ENCODE results near the gene COL23A1. TPM values are rescaled to one million over a fixed set of nuclear protein-coding genes. Genes with fewer than 3 reads are reported as not detected.

COL23A1 gene
- total RNA-seq, 1 donor from 2014 or later, result 10.7 TPM

DNA sequence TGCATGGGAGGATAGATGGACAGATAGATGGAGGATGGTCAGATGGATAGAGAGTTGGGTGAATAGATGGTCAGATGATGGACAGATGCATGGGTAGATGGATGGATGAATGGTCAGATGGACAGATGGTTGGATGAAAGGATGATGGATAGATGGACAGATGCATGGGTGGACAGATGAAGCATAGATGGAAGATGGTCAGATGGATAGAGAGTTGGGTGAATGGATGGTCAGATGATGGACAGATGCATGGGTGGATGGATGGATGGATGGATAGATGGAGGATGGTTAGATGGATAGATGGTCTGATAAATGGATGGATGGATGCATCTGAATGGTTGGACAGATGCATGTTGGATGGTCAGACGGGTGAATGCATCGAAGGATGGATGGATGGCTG is 70.4 kb downstream of the COL23A1 start:
- ATAC-seq, result no peak
- intact Hi-C loops (cut with DNase I), result no loop called here
- no peak for DNase-seq (ENCODE audit: low spot score)

DNA sequence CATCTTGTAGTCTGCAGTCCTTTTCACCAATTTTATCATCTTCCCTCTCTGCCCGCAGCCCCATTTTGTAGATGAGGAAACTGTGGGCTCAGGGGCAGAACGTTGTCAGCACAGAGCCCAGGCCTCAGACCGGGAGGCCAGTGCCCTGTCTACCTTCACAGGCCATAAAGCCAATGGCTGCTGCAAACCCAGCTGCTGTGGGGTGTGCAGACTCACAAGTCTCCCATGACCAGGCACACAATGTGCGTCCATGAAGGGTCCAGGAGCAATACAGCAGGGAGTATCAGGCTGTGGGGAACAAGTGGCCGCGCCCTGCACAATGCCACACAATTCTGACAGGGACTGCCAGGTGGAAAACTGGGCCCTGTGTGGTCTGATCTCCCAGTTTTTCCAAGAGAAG is 71.0 kb downstream of the COL23A1 start:
- intact Hi-C loops (cut with DNase I), result no loop called here
- DNase-seq (ENCODE audit: low spot score) (no peak), ATAC-seq (no peak)

GRCh38 chr5:178516504-178517235 is 73.5 kb downstream of the COL23A1 start:
- no peak for ATAC-seq
- no peak for DNase-seq (ENCODE audit: low spot score)
- intact Hi-C loops (cut with DNase I), result no loop called here

GRCh38 chr5:178515776-178516503 is 74.3 kb downstream of the COL23A1 start:
- intact Hi-C loops (cut with DNase I), result no loop called here
- ATAC-seq (no peak), DNase-seq (ENCODE audit: low spot score) (no peak)

DNA sequence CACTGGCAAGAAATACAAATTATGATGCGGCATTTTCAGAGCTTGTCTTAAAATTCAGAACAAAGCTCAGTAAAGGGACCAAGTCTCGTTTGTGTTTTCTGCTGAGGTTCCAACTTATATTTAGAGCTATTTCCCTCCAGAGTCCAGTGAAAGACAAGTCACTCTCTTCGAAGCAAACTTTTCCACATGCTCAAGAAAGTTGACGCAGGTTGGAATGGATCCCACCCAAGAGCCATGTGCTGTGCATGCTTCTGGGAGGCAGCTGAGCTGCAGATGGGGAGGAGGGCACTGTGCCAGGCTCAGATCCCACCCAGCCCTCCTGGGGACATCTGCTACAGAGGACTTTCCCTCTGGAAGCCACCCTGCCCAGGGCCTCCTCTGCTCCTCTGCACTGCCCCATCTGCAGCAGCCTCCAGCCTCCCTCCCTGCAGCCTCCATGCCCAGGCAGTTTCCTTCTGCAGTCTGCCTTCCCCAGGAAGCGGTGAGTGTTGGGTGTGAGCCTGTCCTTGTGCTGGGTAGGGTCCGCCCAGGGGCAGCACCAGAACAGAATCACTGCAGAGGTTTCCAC is 75.3 kb downstream of the COL23A1 start:
- ATAC-seq, result no peak
- intact Hi-C loops (cut with DNase I), result no loop called here
- no peak for DNase-seq (ENCODE audit: low spot score)

DNA sequence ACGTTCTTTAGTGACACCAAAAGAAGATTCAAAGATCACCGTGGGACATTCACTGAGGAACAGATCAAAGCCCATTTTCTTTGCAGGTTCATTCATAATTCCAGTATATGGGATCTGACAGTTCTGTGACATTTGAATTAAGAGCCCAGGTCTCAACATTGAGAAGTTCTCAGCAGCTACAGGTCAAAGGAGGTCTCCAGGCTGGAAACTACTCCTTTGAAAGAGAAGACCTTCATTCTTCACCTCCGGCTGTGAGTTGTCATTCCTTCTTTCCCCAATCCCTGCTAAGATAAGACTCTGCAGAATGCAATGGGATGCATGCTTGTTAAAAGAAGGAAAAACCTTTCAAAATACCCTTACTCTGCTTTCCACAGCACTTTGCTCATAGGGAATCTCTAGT is 79.0 kb downstream of the COL23A1 start:
- ATAC-seq, result no peak
- intact Hi-C loops (cut with DNase I), result no loop called here
- no peak for DNase-seq (ENCODE audit: low spot score)

GRCh38 chr5:178509491-178510057 is 80.6 kb downstream of the COL23A1 start:
- peak; percentile 34 for DNase-seq (ENCODE audit: low spot score)
- no peak for ATAC-seq
- intact Hi-C loops (cut with DNase I), result no loop called here

GRCh38 chr5:178507151-178507932 is 82.9 kb downstream of the COL23A1 start:
- DNase-seq (ENCODE audit: low spot score) (peak; percentile 19), ATAC-seq (no peak)
- intact Hi-C loops (cut with DNase I), result no loop called here

DNA sequence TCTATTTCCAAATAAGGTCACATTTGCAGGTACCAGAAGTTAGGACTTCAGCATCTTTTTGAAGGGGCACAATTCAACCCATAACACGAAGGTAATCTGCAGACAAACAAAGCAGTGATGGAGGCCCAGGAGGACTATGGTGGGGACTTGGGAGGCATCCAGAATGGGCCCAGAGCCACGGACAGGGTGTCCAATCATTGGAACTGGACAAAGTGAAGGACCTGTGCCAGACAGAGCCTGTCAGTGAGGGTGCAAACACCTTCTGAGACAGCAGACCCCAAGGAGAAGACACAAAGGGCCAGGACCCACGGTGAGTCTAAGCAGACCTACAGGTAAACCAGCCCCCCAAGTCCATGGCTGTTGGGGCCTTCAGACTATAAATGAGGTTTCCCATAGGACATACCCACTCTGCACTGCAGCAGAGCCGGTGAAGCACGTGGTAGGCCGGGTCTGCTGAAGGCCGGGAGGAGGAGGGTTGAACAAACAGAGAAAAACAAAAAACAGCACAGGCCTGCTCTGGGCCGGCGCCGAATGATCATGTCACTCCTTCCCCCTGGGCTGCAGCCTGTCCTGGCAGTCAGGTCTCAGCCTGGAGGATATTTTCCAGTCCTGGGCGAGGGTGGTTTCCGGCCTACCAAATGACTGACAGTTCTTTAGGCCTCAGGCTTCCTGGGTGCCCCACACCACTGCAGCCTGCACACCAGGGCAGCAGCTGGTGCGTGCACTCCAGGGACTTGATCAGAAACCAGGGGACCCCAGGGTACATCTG is 84.4 kb downstream of the COL23A1 start:
- intact Hi-C loops (cut with DNase I), result no loop called here
- DNase-seq (ENCODE audit: low spot score) (peak; percentile 47), ATAC-seq (no peak)

- ATAC-seq (no peak), DNase-seq (ENCODE audit: low spot score) (peak; percentile 28)
- intact Hi-C loops (cut with DNase I), result no loop called here
Measured at GRCh38 chr5:178504340-178504960, 85.7 kb downstream of the COL23A1 start.

DNA sequence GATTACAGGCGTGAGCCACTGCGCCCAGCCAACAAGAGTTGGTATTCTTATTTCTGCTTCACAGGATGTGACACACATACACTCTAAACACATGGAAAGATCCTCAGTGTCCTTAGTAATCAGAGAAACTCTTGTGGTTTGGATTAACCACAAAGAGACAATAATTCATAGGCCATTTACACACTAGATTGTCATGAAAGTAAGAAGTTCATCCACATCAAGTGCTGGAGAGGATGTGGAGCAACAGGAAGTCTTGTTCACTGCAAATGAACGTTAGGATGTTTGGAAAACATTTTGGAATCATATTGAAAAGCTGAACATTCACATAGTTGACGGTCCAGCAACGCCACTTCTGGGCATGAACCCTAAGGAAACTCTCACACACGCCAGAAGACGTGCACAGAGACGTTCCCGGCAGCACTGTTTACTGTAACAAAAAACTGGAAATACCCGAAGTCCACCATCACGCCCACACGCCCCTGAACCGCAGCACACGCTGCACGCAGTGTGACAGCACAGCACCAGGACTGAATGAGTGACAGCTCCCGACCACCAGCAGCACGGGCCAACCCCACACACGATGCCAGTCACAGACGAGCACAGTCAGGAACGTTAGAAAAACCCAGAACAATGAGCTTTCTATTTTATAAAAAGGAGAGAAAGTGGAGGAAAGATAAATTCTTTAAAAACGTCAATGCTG is 87.6 kb downstream of the COL23A1 start:
- DNase-seq (ENCODE audit: low spot score) (peak; percentile 32), ATAC-seq (no peak)
- intact Hi-C loops (cut with DNase I), result no loop called here

GRCh38 chr5:178499352-178499751 is 90.8 kb downstream of the COL23A1 start:
- ATAC-seq, result no peak
- intact Hi-C loops (cut with DNase I), result no loop called here
- peak; percentile 10 for DNase-seq (ENCODE audit: low spot score)

DNA sequence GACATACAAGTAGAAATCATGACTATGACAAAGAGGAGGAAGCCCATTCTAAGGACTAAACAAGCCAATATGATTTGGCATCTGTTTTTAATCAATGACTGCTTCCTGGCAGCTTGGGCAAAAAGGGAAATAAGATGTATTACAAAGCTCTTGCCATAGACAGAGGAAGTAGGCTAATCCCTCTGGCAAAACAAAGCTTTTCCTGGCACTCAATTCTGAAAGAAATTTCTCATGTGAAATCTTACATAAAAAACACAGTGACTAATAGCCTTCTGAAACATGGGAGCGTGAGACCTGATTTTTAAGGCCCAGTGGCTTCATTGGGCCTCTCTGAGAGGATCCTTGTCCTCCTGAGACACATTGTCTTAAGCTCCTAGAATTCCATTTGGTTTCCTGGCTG is 93.6 kb downstream of the COL23A1 start:
- ATAC-seq (no peak), DNase-seq (ENCODE audit: low spot score) (no peak)
- intact Hi-C loops (cut with DNase I), result no loop called here

DNA sequence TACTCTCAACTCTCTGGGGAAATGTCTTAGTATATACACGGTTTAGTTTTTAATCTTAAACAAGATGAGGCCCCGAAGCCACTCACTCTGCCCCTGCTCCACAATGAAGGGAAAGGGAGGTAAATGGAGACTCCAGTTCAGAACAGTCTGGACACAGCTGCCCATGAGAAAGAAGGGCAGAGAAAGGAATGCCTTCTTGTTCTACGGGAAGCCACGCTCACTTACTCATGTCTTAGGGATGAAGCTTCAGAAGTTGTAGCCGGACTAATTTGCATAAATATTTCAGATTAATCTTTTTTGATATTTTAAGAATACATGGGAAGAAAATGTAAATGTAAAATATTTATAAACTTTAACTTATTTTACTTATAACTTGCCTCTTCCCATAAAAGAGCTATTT is 94.0 kb downstream of the COL23A1 start:
- peak; percentile 8 for DNase-seq (ENCODE audit: low spot score)
- intact Hi-C loops (cut with DNase I), result no loop called here
- no peak for ATAC-seq

DNA sequence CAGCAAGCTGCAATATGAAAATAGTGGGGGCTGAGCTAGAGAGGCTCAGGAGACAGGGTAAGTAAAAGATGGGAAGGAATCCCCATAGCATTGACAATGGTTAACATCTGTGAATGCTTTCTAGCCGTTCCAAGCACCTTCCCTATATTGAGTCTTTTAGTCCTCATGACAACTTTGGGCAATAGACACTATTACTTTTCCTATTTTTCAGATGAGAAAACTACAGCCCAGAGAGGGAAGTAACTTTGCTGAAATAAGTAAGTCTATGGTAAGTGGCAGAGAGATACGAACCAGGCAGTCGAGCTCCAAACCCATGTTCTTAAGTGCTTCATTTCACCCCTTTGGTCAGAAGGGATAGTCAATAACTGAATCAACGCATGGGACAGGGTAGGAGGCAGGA is 94.5 kb downstream of the COL23A1 start:
- intact Hi-C loops (cut with DNase I), result no loop called here
- ATAC-seq (no peak), DNase-seq (ENCODE audit: low spot score) (no peak)

- intact Hi-C loops (cut with DNase I), result no loop called here
Measured at GRCh38 chr5:178492278-178492677, 97.9 kb downstream of the COL23A1 start.

DNA sequence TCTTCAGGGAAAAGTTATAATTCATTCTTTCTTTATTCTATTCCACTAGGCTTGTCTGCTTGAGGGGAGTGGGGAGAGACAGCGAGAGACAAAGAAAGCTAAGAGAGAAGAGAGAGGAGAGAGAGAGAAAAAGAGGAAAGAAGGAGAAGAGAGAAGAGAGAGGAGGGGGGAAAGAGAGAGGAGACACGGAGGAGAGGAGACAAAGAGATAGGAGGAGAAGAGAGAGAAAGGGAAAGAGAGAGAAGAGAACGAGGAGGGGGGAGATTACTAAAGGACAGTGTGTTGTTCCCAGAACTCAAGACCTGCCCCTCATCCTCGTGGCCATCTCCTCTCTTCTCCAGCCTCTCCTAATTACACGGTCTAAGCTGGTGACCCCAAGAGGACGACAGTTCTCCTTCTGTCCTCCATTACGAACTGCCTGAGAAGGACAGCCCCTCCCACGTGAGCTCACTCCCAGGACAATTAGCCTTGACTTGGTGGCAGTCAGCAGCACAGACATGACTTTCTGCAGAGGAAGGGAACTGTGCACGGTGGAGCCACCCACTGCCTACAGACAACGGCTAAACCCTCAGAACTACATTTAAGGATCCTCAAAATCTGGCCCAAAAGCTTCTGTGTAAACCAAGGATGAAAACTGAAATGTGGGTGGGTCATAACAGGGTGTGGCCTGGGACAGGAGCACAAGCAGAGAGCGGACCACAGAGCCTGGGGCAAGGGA is 99.1 kb downstream of the COL23A1 start:
- DNase-seq (ENCODE audit: low spot score) (peak; percentile 6), ATAC-seq (no peak)
- intact Hi-C loops (cut with DNase I), result no loop called here

More at GRCh38 chr5:178492278-178492677, 97.9 kb downstream of the COL23A1 start:
- ATAC-seq (no peak), DNase-seq (ENCODE audit: low spot score) (peak; percentile 19)

Data from sciatic nerve (tissue), 2 donors.